Heart left ventricle (tissue), 13 donors: ENCODE results near the gene STPG3.

Experiments used
- POLR2A ChIP-seq, 2 donors: fragments of 450-650 bp; IDR thresholded peaks; one replicate each; pipeline ENCODE4 v1.6.1; 2017; ENCODE audit warnings: antibody characterized with exemption in 2 of 2, mild to moderate bottlenecking in 2 of 2, moderate library complexity in 2 of 2
- TF ChIP-seq, protein P1 (sequence below), 12 donors: fragments of 200-600 bp; sonication (generic) in 4 of 12; IDR thresholded peaks; one replicate each; pipeline versions ENCODE4 v1.5.0 to v1.8.0; 2018 to 2022; ENCODE audit warnings: antibody characterized with exemption in 12 of 12, mild to moderate bottlenecking in 5 of 12
- donor health status: ischemic (EF 13 %, LVEDD 7.1; RV severe dilation, severe dysfunction).
- donor health status: DM: no; HTN: yes; CAD: no.
- donor health status: DM: no; HTN: no; CAD: no.
- donor health status: ischemic (EF 25% LVEDD 6.9; RV normal size, moderate dysfunction).
- donor health status: ischemic (EF 25% LVEDD 5.7; RV mildly dilated, moderate dysfunction).
- donor health status: ischemic (EF 35%, LVEDD 5.7; RV mildly dilated, moderate dysfunction).
- donor health status: nonischemic (EF 11% LVEDD 7.7; RV severe dilation, severe dysfunction).
- donor health status: DM: yes; HTN: yes; CAD: no.
- donor health status: PGD.
- donor health status: ischemic (EF 29% LVEDD 5.4; RV normal size, mild dysfunction).
- donor health status: nonischemic (EF 23%, LVEDD 6.1; RV moderate dilation, normal function).

GRCh38 chr9:137281345-137282116 is 30.4 kb downstream of the STPG3 start:
- TF ChIP-seq, protein P1, sequence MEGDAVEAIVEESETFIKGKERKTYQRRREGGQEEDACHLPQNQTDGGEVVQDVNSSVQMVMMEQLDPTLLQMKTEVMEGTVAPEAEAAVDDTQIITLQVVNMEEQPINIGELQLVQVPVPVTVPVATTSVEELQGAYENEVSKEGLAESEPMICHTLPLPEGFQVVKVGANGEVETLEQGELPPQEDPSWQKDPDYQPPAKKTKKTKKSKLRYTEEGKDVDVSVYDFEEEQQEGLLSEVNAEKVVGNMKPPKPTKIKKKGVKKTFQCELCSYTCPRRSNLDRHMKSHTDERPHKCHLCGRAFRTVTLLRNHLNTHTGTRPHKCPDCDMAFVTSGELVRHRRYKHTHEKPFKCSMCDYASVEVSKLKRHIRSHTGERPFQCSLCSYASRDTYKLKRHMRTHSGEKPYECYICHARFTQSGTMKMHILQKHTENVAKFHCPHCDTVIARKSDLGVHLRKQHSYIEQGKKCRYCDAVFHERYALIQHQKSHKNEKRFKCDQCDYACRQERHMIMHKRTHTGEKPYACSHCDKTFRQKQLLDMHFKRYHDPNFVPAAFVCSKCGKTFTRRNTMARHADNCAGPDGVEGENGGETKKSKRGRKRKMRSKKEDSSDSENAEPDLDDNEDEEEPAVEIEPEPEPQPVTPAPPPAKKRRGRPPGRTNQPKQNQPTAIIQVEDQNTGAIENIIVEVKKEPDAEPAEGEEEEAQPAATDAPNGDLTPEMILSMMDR (IDR thresholded peaks at IDR 0.05), result no peak
- TF ChIP-seq POLR2A (IDR thresholded peaks at IDR 0.05), result no peak
